Brain microvascular endothelial cell (primary cell): ENCODE results near the gene SUMF1.

Experiments used
- DNase-seq: peaks from one replicate; pipeline ENCODE4 v3.0.0-alpha.2; 2020
- H3K27ac ChIP-seq: fragments of 250-450 bp; sonication (Bioruptor Pico); 2 replicates; pipeline ENCODE4 v1.5.1; 2020; ENCODE audit warnings: mild to moderate bottlenecking, moderate library complexity
- H3K27me3 ChIP-seq: fragments of 250-450 bp; sonication (Bioruptor Pico); replicated peaks from 2 replicates; pipeline ENCODE4 v1.5.1; 2020; ENCODE audit warnings: mild to moderate bottlenecking
- H3K36me3 ChIP-seq: fragments of 250-450 bp; sonication (Bioruptor Pico); replicated peaks from 2 replicates; pipeline ENCODE4 v1.5.1; 2020; ENCODE audit warnings: mild to moderate bottlenecking
- H3K4me3 ChIP-seq: 2 replicates; pipeline ENCODE4 v1.5.1; 2011; ENCODE audit warnings: low read depth, mild to moderate bottlenecking, control low read depth, low read length, moderate library complexity
- CTCF ChIP-seq: IDR thresholded peaks from 2 replicates; pipeline ENCODE4 v1.5.1; 2011; ENCODE audit warnings: low read depth, mild to moderate bottlenecking, moderate library complexity, low read length, control low read depth, inconsistent platforms; ENCODE audit errors: missing control alignments
- in situ Hi-C: cut with HindIII; loops from 2 replicates; pipeline ENCODE4 v1.10.0; 2017; ENCODE audit warnings: low sequenced_read_pairs, low pct_ligation_motif_present

Gene SUMF1

GRCh38 chr3:4395448-4395847 is 71.6 kb downstream of the SUMF1 start:
- DNase-seq = peak; percentile 12
- no peak overlapping the region for H3K27ac ChIP-seq
- H3K27me3 ChIP-seq = no peaks in the 10 kb centered on the region
- TF ChIP-seq CTCF = no peak
- no peak overlapping the region for H3K4me3 ChIP-seq
- no peaks in the 10 kb centered on the region for H3K36me3 ChIP-seq
- in situ Hi-C loops = no loop called here

- DNase-seq = no peak
- H3K4me3 ChIP-seq = no peak overlapping the region
- no peak for TF ChIP-seq CTCF
- H3K27me3 ChIP-seq = no peaks in the 10 kb centered on the region
- in situ Hi-C loops = no loop called here
- no peaks in the 10 kb centered on the region for H3K36me3 ChIP-seq
- H3K27ac ChIP-seq = peak overlapping the region; percentile 57
These were observed 72.5 kb downstream of the SUMF1 start for GRCh38 chr3:4394567-4394966.

- TF ChIP-seq CTCF = no peak
- H3K27ac ChIP-seq = peak overlapping the region; percentile 57
- DNase-seq = peak; percentile 80
- H3K27me3 ChIP-seq = no peaks in the 10 kb centered on the region
- H3K36me3 ChIP-seq = no peaks in the 10 kb centered on the region
- in situ Hi-C loops = no loop called here
- no peak overlapping the region for H3K4me3 ChIP-seq
These were observed 73.0 kb downstream of the SUMF1 start for GRCh38 chr3:4394048-4394447.

- no peak for DNase-seq
- H3K27ac ChIP-seq = no peak overlapping the region
- in situ Hi-C loops = no loop called here
- no peak for TF ChIP-seq CTCF
- no peaks in the 10 kb centered on the region for H3K27me3 ChIP-seq
- H3K4me3 ChIP-seq = no peak overlapping the region
- no peaks in the 10 kb centered on the region for H3K36me3 ChIP-seq
These were observed 74.1 kb downstream of the SUMF1 start for GRCh38 chr3:4392992-4393391.

- in situ Hi-C loops = no loop called here
- no peak for TF ChIP-seq CTCF
These were observed 79.6 kb downstream of the SUMF1 start for GRCh38 chr3:4387210-4388204.

More at GRCh38 chr3:4387210-4388204, 79.6 kb downstream of the SUMF1 start:
- no peaks in the 10 kb centered on the region for H3K27me3 ChIP-seq
- no peak for DNase-seq
- no peak overlapping the region for H3K27ac ChIP-seq
- H3K4me3 ChIP-seq = no peak overlapping the region
- H3K36me3 ChIP-seq = no peaks in the 10 kb centered on the region
